ENCODE measurements around the gene MANF. TPM values are rescaled to one million over a fixed set of nuclear protein-coding genes. Genes with fewer than 3 reads are reported as not detected.

Gene MANF
- total and polyA plus RNA-seq, 2 of the 13 experiments (the other 11 are each of a cell fraction or from before 2014, with no cell fraction given) = 55.4 to 269 TPM

DNA sequence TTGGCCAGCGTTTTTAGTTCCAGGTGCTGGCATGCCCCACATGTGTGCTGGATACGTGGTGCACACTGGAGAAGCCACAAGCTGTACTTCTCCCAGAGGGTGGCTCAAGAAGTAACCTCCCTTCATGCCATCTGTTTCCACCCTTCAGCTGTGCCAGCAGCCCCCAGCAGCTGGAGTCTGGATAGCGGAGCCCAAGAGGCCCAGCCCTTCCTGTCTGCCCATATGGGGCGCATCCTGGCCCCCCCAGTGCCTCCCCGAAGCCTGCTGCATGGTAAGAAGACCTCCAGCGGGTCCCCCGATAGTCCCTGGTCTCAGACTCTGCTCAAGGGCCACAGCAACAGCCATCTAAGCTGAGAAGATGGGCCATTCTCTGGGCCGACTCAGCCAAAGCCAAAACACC is 5.8 kb upstream of the MANF start (continued):
- TF ChIP-seq, protein P1, sequence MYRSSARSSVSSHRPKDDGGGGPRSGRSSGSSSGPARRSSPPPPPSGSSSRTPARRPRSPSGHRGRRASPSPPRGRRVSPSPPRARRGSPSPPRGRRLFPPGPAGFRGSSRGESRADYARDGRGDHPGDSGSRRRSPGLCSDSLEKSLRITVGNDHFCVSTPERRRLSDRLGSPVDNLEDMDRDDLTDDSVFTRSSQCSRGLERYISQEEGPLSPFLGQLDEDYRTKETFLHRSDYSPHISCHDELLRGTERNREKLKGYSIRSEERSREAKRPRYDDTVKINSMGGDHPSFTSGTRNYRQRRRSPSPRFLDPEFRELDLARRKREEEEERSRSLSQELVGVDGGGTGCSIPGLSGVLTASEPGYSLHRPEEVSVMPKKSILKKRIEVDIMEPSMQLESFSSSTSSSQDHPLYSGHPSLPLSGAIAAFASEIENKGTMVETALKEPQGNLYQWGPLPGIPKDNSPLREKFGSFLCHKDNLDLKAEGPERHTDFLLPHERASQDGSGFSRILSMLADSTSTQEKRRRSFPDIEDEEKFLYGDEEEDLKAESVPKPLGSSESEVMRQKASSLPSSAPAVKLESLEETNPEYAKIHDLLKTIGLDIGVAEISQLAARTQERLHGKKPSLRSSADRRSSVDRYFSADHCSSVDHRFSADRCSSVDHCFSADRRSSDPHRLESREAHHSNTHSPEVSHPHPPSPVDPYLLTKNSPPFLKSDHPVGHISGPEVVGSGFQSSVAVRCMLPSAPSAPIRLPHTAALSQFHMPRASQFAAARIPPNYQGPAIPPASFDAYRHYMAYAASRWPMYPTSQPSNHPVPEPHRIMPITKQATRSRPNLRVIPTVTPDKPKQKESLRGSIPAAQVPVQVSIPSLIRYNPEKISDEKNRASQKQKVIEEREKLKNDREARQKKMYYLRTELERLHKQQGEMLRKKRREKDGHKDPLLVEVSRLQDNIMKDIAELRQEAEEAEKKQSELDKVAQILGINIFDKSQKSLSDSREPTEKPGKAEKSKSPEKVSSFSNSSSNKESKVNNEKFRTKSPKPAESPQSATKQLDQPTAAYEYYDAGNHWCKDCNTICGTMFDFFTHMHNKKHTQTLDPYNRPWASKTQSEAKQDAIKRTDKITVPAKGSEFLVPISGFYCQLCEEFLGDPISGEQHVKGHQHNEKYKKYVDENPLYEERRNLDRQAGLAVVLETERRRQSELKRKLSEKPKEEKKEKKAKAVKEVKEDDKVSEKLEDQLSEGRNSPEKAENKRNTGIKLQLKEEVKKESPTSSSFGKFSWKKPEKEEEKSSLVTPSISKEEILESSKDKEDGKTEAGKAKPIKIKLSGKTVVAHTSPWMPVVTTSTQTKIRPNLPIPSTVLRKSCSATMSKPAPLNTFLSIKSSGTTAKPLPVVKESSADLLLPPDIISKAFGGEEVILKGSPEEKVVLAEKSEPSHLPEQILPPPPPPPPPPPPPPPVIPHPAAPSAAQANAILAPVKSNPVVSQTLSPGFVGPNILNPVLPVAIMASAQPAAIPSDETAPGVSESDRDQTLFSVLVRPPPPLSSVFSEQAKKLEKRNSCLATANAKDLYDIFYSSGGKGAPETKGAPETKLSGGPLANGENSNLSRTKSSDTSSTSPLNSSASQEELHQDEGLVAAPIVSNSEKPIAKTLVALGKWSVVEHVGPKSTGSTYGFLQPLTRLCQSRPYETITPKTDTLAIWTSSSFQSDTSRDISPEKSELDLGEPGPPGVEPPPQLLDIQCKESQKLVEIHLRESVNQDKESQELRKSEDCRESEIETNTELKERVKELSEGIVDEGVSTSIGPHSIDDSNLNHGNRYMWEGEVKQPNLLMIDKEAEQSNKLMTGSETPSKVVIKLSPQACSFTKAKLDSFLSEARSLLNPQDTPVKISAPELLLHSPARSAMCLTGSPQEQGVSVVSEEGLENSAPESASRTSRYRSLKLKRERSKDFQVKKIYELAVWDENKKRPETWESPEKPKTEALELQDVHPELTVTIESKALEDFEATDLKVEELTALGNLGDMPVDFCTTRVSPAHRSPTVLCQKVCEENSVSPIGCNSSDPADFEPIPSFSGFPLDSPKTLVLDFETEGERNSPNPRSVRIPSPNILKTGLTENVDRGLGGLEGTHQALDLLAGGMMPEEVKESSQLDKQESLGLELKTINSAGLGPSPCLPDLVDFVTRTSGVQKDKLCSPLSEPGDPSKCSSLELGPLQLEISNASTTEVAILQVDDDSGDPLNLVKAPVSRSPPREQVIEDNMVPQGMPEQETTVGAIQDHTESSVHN (CRISPR knock-in tag; IDR thresholded peaks at IDR 0.05) = no peak
- TF ChIP-seq, protein P2, sequence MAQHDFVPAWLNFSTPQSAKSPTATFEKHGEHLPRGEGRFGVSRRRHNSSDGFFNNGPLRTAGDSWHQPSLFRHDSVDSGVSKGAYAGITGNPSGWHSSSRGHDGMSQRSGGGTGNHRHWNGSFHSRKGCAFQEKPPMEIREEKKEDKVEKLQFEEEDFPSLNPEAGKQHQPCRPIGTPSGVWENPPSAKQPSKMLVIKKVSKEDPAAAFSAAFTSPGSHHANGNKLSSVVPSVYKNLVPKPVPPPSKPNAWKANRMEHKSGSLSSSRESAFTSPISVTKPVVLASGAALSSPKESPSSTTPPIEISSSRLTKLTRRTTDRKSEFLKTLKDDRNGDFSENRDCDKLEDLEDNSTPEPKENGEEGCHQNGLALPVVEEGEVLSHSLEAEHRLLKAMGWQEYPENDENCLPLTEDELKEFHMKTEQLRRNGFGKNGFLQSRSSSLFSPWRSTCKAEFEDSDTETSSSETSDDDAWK (CRISPR knock-in tag; IDR thresholded peaks at IDR 0.05) = no peak
- TF ChIP-seq KDM5A (IDR thresholded peaks at IDR 0.05; ENCODE audit: borderline replicate concordance, low read length) (no peak), GATAD2A (CRISPR knock-in tag; IDR thresholded peaks at IDR 0.05) (no peak)
- TF ChIP-seq, protein P3, sequence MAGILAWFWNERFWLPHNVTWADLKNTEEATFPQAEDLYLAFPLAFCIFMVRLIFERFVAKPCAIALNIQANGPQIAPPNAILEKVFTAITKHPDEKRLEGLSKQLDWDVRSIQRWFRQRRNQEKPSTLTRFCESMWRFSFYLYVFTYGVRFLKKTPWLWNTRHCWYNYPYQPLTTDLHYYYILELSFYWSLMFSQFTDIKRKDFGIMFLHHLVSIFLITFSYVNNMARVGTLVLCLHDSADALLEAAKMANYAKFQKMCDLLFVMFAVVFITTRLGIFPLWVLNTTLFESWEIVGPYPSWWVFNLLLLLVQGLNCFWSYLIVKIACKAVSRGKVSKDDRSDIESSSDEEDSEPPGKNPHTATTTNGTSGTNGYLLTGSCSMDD (CRISPR knock-in tag; IDR thresholded peaks at IDR 0.05) = no peak

All from HepG2 (cell line).